HEK293 (cell line): Measurements from ENCODE around the gene RAB3C.

Source experiments
- CTCF ChIA-PET: fragments of 350-600 bp; formaldehyde crosslinking; extraction: SDS; loops from one replicate; lab custom pipeline; 2021; ENCODE audit warnings: antibody characterized with exemption; lab: Yijun Ruan, JAX
- POLR2A ChIA-PET: fragments of 300-600 bp; formaldehyde crosslinking; extraction: SDS; loops from one replicate; lab custom pipeline; 2020; ENCODE audit warnings: antibody characterized with exemption, inconsistent platforms; lab: Yijun Ruan, JAX
- H3K27ac ChIP-seq: fragments of 200-500 bp; sonication (Bioruptor generic); 2 replicates; pipeline ENCODE4 v1.5.1; 2014; ENCODE audit warnings: low read depth, low read length, control low read depth, inconsistent platforms; ENCODE audit errors: extremely low read depth
- H3K36me3 ChIP-seq, 2 experiments: fragments of 200-500 bp in 1 of 2; sonication (Bioruptor generic) in 1 of 2; 1 replicate in 1 of 2; 2 replicates in 1 of 2; pipeline ENCODE4 v1.5.1; 2014 to 2017; ENCODE audit warnings: inconsistent platforms in 2 of 2, low read length in 2 of 2; ENCODE audit not compliant: control insufficient read depth in 2 of 2, insufficient read depth in 1 of 2
- H3K4me1 ChIP-seq: fragments of 200-500 bp; sonication (Bioruptor generic); 2 replicates; pipeline ENCODE4 v1.5.1; 2014; ENCODE audit warnings: mild to moderate bottlenecking, low read length, inconsistent platforms; ENCODE audit not compliant: control insufficient read depth, insufficient read depth
- H3K4me3 ChIP-seq: 2 replicates; pipeline ENCODE4 v1.5.1; 2011; ENCODE audit warnings: low read depth, mild to moderate bottlenecking, control low read depth, low read length, moderate library complexity
- H3K9me3 ChIP-seq: fragments of 200-500 bp; sonication (Bioruptor generic); 2 replicates; pipeline ENCODE4 v1.5.1; 2014; ENCODE audit warnings: low read depth, low read length, inconsistent platforms; ENCODE audit not compliant: control insufficient read depth, insufficient read depth
- OVOL3 ChIP-seq: fragments of 450-650 bp; formaldehyde crosslinking; IDR thresholded peaks from 2 replicates; pipeline ENCODE4 v1.5.1; 2016; ENCODE audit warnings: missing biosample characterization, missing genetic modification characterization
- ZBTB7A ChIP-seq: fragments of 450-650 bp; formaldehyde crosslinking; IDR thresholded peaks from 2 replicates; pipeline ENCODE4 v1.5.1; 2016; ENCODE audit warnings: low read depth, missing biosample characterization, missing genetic modification characterization
- ZBTB8A ChIP-seq: fragments of 450-650 bp; formaldehyde crosslinking; IDR thresholded peaks from 2 replicates; pipeline ENCODE4 v1.5.1; 2016; ENCODE audit warnings: missing biosample characterization, missing genetic modification characterization
- ZNF18 ChIP-seq: fragments of 450-650 bp; formaldehyde crosslinking; IDR thresholded peaks from 2 replicates; pipeline ENCODE4 v1.5.1; 2016; ENCODE audit warnings: missing biosample characterization, missing genetic modification characterization
- ZNF223 ChIP-seq: fragments of 450-650 bp; formaldehyde crosslinking; IDR thresholded peaks from 2 replicates; pipeline ENCODE4 v1.5.1; 2016; ENCODE audit warnings: missing biosample characterization, missing genetic modification characterization
- ZNF335 ChIP-seq: fragments of 450-650 bp; formaldehyde crosslinking; conservative IDR thresholded peaks from 2 replicates; pipeline ENCODE4 v1.5.1; 2016; ENCODE audit warnings: missing biosample characterization, missing genetic modification characterization
- ZNF514 ChIP-seq: fragments of 450-650 bp; formaldehyde crosslinking; IDR thresholded peaks from 2 replicates; pipeline ENCODE4 v1.5.1; 2016; ENCODE audit warnings: missing biosample characterization, missing genetic modification characterization
- ZNF518A ChIP-seq: fragments of 450-650 bp; formaldehyde crosslinking; conservative IDR thresholded peaks from 2 replicates; pipeline ENCODE4 v1.5.1; 2016; ENCODE audit warnings: low read depth, missing biosample characterization, missing genetic modification characterization
- ZNF549 ChIP-seq: fragments of 450-650 bp; IDR thresholded peaks from 2 replicates; pipeline ENCODE4 v1.5.1; 2018; ENCODE audit warnings: missing biosample characterization, missing genetic modification characterization, mild to moderate bottlenecking, inconsistent platforms, moderate library complexity
- ZNF558 ChIP-seq: fragments of 450-650 bp; formaldehyde crosslinking; IDR thresholded peaks from 2 replicates; pipeline ENCODE4 v1.5.1; 2016; ENCODE audit warnings: missing biosample characterization, missing genetic modification characterization
- ZNF571 ChIP-seq: fragments of 450-650 bp; formaldehyde crosslinking; IDR thresholded peaks from 2 replicates; pipeline ENCODE4 v1.5.0; 2017; ENCODE audit warnings: missing biosample characterization, missing genetic modification characterization
- ZNF600 ChIP-seq: fragments of 450-650 bp; formaldehyde crosslinking; IDR thresholded peaks from 2 replicates; pipeline ENCODE4 v1.5.1; 2016; ENCODE audit warnings: missing biosample characterization, missing genetic modification characterization
- ZNF677 ChIP-seq: fragments of 450-650 bp; IDR thresholded peaks from 2 replicates; pipeline ENCODE4 v1.5.0; 2018; ENCODE audit warnings: missing biosample characterization, mild to moderate bottlenecking, missing genetic modification characterization, moderate library complexity
- TF ChIP-seq, protein P1 (sequence below): IDR thresholded peaks from 2 replicates; pipeline ENCODE4 v1.6.1; 2011; ENCODE audit warnings: mild to moderate bottlenecking, low read depth, low read length, borderline replicate concordance
- TF ChIP-seq, protein P2 (sequence below): fragments of 450-650 bp; formaldehyde crosslinking; IDR thresholded peaks from 2 replicates; pipeline ENCODE4 v1.5.1; 2016; ENCODE audit warnings: missing biosample characterization, missing genetic modification characterization, borderline replicate concordance
- TF ChIP-seq, protein P3 (sequence below): fragments of 450-650 bp; IDR thresholded peaks from 2 replicates; pipeline ENCODE4 v1.5.1; 2018; ENCODE audit warnings: missing biosample characterization, missing genetic modification characterization

Gene RAB3C

GRCh38 chr5:58767104-58767503 lies 184.2 kb downstream of the RAB3C start:
- POLR2A ChIA-PET: no interaction called here
- CTCF ChIA-PET: interaction anchor here (0.6 to 0.9 kb wide), 2 partner anchors 104 to 270 kb away, joined by 3 to 4 read pairs; no protein-coding TSS in a partner anchor

More at GRCh38 chr5:58767104-58767503, 184.2 kb downstream of the RAB3C start:
- no peaks in the 10 kb centered on the region for H3K4me1 ChIP-seq
- TF ChIP-seq ZNF677 (tag by site-specific recombination) (no peak), ZNF18 (no peak), ZNF549 (tag by site-specific recombination) (no peak), ZNF571 (tag by site-specific recombination) (no peak), ZNF558 (tag by site-specific recombination) (no peak), ZBTB8A (tag by site-specific recombination) (no peak), ZBTB7A (tag by site-specific recombination) (no peak), ZNF223 (tag by site-specific recombination) (no peak), ZNF600 (tag by site-specific recombination) (no peak), ZNF514 (no peak), ZNF518A (tag by site-specific recombination) (no peak), OVOL3 (tag by site-specific recombination) (no peak), ZNF335 (no peak)
- TF ChIP-seq, protein P1, sequence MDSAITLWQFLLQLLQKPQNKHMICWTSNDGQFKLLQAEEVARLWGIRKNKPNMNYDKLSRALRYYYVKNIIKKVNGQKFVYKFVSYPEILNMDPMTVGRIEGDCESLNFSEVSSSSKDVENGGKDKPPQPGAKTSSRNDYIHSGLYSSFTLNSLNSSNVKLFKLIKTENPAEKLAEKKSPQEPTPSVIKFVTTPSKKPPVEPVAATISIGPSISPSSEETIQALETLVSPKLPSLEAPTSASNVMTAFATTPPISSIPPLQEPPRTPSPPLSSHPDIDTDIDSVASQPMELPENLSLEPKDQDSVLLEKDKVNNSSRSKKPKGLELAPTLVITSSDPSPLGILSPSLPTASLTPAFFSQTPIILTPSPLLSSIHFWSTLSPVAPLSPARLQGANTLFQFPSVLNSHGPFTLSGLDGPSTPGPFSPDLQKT: no peak
- TF ChIP-seq, protein P2, sequence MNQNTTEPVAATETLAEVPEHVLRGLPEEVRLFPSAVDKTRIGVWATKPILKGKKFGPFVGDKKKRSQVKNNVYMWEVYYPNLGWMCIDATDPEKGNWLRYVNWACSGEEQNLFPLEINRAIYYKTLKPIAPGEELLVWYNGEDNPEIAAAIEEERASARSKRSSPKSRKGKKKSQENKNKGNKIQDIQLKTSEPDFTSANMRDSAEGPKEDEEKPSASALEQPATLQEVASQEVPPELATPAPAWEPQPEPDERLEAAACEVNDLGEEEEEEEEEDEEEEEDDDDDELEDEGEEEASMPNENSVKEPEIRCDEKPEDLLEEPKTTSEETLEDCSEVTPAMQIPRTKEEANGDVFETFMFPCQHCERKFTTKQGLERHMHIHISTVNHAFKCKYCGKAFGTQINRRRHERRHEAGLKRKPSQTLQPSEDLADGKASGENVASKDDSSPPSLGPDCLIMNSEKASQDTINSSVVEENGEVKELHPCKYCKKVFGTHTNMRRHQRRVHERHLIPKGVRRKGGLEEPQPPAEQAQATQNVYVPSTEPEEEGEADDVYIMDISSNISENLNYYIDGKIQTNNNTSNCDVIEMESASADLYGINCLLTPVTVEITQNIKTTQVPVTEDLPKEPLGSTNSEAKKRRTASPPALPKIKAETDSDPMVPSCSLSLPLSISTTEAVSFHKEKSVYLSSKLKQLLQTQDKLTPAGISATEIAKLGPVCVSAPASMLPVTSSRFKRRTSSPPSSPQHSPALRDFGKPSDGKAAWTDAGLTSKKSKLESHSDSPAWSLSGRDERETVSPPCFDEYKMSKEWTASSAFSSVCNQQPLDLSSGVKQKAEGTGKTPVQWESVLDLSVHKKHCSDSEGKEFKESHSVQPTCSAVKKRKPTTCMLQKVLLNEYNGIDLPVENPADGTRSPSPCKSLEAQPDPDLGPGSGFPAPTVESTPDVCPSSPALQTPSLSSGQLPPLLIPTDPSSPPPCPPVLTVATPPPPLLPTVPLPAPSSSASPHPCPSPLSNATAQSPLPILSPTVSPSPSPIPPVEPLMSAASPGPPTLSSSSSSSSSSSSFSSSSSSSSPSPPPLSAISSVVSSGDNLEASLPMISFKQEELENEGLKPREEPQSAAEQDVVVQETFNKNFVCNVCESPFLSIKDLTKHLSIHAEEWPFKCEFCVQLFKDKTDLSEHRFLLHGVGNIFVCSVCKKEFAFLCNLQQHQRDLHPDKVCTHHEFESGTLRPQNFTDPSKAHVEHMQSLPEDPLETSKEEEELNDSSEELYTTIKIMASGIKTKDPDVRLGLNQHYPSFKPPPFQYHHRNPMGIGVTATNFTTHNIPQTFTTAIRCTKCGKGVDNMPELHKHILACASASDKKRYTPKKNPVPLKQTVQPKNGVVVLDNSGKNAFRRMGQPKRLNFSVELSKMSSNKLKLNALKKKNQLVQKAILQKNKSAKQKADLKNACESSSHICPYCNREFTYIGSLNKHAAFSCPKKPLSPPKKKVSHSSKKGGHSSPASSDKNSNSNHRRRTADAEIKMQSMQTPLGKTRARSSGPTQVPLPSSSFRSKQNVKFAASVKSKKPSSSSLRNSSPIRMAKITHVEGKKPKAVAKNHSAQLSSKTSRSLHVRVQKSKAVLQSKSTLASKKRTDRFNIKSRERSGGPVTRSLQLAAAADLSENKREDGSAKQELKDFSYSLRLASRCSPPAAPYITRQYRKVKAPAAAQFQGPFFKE: no peak
- TF ChIP-seq, protein P3, sequence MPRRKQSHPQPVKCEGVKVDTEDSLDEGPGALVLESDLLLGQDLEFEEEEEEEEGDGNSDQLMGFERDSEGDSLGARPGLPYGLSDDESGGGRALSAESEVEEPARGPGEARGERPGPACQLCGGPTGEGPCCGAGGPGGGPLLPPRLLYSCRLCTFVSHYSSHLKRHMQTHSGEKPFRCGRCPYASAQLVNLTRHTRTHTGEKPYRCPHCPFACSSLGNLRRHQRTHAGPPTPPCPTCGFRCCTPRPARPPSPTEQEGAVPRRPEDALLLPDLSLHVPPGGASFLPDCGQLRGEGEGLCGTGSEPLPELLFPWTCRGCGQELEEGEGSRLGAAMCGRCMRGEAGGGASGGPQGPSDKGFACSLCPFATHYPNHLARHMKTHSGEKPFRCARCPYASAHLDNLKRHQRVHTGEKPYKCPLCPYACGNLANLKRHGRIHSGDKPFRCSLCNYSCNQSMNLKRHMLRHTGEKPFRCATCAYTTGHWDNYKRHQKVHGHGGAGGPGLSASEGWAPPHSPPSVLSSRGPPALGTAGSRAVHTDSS (tag by site-specific recombination): no peak
- no peaks in the 10 kb centered on the region for H3K36me3 ChIP-seq
- H3K9me3 ChIP-seq: no peaks in the 10 kb centered on the region
- H3K27ac ChIP-seq: no peak overlapping the region
- no peak overlapping the region for H3K4me3 ChIP-seq
